HepG2 (cell line): ENCODE data around the gene PSMD3. TPM values are rescaled to one million over a fixed set of nuclear protein-coding genes. Genes with fewer than 3 reads are reported as not detected.
A peak's percentile ranks its signal among the peaks of the same experiment; 100 is the strongest.

Experiments
- SMYD3 ChIP-seq: sonication (generic); formaldehyde crosslinking; IDR thresholded peaks from 2 replicates; pipeline ENCODE4 v1.8.1; 2023; ENCODE audit warnings: mild to moderate bottlenecking, missing genetic modification reagents
- STAG1 ChIP-seq: sonication (generic); formaldehyde crosslinking; IDR thresholded peaks from 2 replicates; pipeline ENCODE4 v1.4.0; 2020; ENCODE audit warnings: missing genetic modification reagents
- TMF1 ChIP-seq: sonication (generic); formaldehyde crosslinking; IDR thresholded peaks from 2 replicates; pipeline ENCODE4 v1.8.1; 2022; ENCODE audit warnings: low read depth, missing genetic modification reagents
- ZKSCAN5 ChIP-seq: sonication (generic); formaldehyde crosslinking; IDR thresholded peaks from 2 replicates; pipeline ENCODE4 v1.5.1; 2020; ENCODE audit warnings: mild to moderate bottlenecking, missing genetic modification reagents
- ZNF20 ChIP-seq: sonication (generic); formaldehyde crosslinking; IDR thresholded peaks from 2 replicates; pipeline ENCODE4 v1.4.0; 2020; ENCODE audit warnings: mild to moderate bottlenecking, moderate library complexity, missing genetic modification reagents
- polyA plus RNA-seq, 8 experiments: library from polyadenylated mRNA; depleted of rRNA in 3 of 8; stranded (reverse) in 7 of 8; unstranded in 1 of 8; fragments of >200 nt; fragmentation: Illumina TruSeq in 4 of 8; extraction: Trizol in 4 of 8; gene quantifications; 2 replicates each; pipeline versions ENCODE4 v1.2.1 to v1.2.3, GENCODE V29; 2011 to 2016; ENCODE audit warnings: low read depth in 4 of 8, missing spikeins in 1 of 8, mixed read lengths in 1 of 8; ENCODE audit not compliant: insufficient read depth in 1 of 8
- total RNA-seq, 5 experiments: library from RNA; depleted of rRNA; stranded (reverse); fragments of >200 nt; fragmentation: Illumina TruSeq; extraction: Trizol; gene quantifications; 2 replicates each; pipeline ENCODE4 v1.2.3, GENCODE V29; 2016; ENCODE audit warnings: low read depth in 1 of 5
- TF ChIP-seq, protein P1 (sequence below): sonication (generic); formaldehyde crosslinking; IDR thresholded peaks from 2 replicates; pipeline ENCODE4 v1.5.1; 2020; ENCODE audit warnings: mild to moderate bottlenecking, missing genetic modification reagents, borderline replicate concordance
- TF ChIP-seq, protein P2 (sequence below): sonication (generic); formaldehyde crosslinking; IDR thresholded peaks from 2 replicates; pipeline ENCODE4 v1.5.1; 2020; ENCODE audit warnings: mild to moderate bottlenecking, missing genetic modification reagents
- TF ChIP-seq, protein P3 (sequence below): sonication (generic); formaldehyde crosslinking; IDR thresholded peaks from 2 replicates; pipeline ENCODE4 v1.5.0; 2020; ENCODE audit warnings: missing genetic modification reagents
- TF ChIP-seq, protein P4 (sequence below): sonication (generic); formaldehyde crosslinking; IDR thresholded peaks from 2 replicates; pipeline ENCODE4 v1.4.0; 2020; ENCODE audit warnings: missing genetic modification reagents; ENCODE audit errors: not compliant biosample characterization
- TF ChIP-seq, protein P5 (sequence below): sonication (generic); formaldehyde crosslinking; IDR thresholded peaks from 2 replicates; pipeline ENCODE4 v1.5.0; 2020; ENCODE audit warnings: missing genetic modification reagents
- TF ChIP-seq, protein P6 (sequence below): sonication (generic); formaldehyde crosslinking; IDR thresholded peaks from 2 replicates; pipeline ENCODE4 v1.4.0; 2020; ENCODE audit warnings: missing genetic modification reagents

Gene PSMD3
- total and polyA plus RNA-seq, 2 of the 13 experiments (the other 11 are each of a cell fraction or from before 2014, with no cell fraction given): 97.4 to 146 TPM

DNA sequence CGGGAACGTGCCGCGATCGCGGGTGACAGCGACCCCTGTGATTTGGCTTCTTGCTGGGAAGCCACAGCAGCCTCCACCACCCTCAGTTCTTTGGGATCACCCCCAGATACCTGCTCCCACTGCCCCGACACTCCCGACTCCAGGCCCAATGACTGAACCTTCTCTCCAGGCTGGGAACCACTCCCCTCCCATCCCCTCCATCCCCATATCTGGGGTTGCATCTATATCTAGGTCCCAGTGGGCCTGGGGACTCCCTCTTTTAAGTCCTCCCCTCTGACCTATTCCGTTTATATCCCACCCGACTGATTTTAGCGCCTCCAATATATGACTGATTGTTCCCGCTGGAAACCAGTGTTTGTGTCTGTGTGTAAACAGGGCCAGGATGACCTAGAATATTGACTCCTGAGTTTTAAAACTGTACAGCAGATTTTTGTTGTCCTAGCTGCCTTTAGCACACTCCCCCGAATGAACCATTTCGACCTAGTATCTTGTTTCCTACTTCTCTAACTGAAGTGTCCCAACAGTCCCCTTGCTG lies 667 bp downstream of the PSMD3 start (continued):
- TF ChIP-seq, protein P1, sequence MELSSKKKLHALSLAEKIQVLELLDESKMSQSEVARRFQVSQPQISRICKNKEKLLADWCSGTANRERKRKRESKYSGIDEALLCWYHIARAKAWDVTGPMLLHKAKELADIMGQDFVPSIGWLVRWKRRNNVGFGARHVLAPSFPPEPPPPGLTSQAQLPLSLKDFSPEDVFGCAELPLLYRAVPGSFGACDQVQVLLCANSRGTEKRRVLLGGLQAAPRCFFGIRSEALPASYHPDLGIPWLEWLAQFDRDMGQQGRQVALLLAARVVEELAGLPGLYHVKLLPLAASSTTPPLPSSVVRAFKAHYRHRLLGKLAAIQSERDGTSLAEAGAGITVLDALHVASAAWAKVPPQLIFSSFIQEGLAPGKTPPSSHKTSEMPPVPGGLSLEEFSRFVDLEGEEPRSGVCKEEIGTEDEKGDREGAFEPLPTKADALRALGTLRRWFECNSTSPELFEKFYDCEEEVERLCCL: 0 out of 2 replicates have a peak, but pooled peaks have one; percentile 8
- TF ChIP-seq TMF1 (CRISPR knock-in tag) (0 out of 2 replicates have a peak, but pooled peaks have one; percentile 1), STAG1 (CRISPR knock-in tag) (no peak), ZNF20 (CRISPR knock-in tag) (0 out of 2 replicates have a peak, but pooled peaks have one; percentile 1), SMYD3 (CRISPR knock-in tag) (peak; percentile 12; the same call in 1 of the 2 replicates), ZKSCAN5 (0 out of 2 replicates have a peak, but pooled peaks have one; percentile 1)
- TF ChIP-seq, protein P2, sequence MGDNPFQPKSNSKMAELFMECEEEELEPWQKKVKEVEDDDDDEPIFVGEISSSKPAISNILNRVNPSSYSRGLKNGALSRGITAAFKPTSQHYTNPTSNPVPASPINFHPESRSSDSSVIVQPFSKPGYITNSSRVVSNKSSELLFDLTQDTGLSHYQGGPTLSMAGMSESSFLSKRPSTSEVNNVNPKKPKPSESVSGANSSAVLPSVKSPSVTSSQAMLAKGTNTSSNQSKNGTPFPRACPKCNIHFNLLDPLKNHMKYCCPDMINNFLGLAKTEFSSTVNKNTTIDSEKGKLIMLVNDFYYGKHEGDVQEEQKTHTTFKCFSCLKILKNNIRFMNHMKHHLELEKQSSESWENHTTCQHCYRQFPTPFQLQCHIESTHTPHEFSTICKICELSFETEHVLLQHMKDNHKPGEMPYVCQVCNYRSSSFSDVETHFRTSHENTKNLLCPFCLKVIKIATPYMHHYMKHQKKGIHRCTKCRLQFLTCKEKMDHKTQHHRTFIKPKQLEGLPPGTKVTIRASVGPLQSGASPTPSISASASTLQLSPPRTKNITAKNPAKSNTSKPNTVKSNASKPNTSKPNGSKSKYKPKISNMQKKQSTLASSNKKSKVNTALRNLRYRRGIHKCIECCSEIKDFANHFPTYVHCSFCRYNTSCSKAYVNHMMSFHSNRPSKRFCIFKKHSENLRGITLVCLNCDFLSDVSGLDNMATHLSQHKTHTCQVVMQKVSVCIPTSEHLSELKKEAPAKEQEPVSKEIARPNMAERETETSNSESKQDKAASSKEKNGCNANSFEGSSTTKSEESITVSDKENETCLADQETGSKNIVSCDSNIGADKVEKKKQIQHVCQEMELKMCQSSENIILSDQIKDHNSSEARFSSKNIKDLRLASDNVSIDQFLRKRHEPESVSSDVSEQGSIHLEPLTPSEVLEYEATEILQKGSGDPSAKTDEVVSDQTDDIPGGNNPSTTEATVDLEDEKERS (CRISPR knock-in tag): 0 out of 2 replicates have a peak, but pooled peaks have one; percentile 2
- TF ChIP-seq, protein P3, sequence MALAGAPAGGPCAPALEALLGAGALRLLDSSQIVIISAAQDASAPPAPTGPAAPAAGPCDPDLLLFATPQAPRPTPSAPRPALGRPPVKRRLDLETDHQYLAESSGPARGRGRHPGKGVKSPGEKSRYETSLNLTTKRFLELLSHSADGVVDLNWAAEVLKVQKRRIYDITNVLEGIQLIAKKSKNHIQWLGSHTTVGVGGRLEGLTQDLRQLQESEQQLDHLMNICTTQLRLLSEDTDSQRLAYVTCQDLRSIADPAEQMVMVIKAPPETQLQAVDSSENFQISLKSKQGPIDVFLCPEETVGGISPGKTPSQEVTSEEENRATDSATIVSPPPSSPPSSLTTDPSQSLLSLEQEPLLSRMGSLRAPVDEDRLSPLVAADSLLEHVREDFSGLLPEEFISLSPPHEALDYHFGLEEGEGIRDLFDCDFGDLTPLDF (CRISPR knock-in tag): 0 out of 2 replicates have a peak, but pooled peaks have one; percentile 6
- TF ChIP-seq, protein P4, sequence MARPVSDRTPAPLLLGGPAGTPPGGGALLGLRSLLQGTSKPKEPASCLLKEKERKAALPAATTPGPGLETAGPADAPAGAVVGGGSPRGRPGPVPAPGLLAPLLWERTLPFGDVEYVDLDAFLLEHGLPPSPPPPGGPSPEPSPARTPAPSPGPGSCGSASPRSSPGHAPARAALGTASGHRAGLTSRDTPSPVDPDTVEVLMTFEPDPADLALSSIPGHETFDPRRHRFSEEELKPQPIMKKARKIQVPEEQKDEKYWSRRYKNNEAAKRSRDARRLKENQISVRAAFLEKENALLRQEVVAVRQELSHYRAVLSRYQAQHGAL: peak; percentile 9
- TF ChIP-seq, protein P5, sequence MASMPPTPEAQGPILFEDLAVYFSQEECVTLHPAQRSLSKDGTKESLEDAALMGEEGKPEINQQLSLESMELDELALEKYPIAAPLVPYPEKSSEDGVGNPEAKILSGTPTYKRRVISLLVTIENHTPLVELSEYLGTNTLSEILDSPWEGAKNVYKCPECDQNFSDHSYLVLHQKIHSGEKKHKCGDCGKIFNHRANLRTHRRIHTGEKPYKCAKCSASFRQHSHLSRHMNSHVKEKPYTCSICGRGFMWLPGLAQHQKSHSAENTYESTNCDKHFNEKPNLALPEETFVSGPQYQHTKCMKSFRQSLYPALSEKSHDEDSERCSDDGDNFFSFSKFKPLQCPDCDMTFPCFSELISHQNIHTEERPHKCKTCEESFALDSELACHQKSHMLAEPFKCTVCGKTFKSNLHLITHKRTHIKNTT (CRISPR knock-in tag): no peak
- TF ChIP-seq, protein P6, sequence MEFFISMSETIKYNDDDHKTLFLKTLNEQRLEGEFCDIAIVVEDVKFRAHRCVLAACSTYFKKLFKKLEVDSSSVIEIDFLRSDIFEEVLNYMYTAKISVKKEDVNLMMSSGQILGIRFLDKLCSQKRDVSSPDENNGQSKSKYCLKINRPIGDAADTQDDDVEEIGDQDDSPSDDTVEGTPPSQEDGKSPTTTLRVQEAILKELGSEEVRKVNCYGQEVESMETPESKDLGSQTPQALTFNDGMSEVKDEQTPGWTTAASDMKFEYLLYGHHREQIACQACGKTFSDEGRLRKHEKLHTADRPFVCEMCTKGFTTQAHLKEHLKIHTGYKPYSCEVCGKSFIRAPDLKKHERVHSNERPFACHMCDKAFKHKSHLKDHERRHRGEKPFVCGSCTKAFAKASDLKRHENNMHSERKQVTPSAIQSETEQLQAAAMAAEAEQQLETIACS: 0 out of 2 replicates have a peak, but pooled peaks have one; percentile 9
- TF ChIP-seq, all 625 proteins: peak for 16
